Fibroblast of the aortic adventitia (primary cell): ENCODE data around the gene ZNF598. TPM values are rescaled to one million over a fixed set of nuclear protein-coding genes. Genes with fewer than 3 reads are reported as not detected.

Experiments
- DNase-seq: peaks from one replicate; pipeline ENCODE4 v3.0.0-alpha.2; 2010; ENCODE audit warnings: low read depth
- H3K4me3 ChIP-seq: 2 replicates; pipeline ENCODE4 v1.5.1; 2011; ENCODE audit warnings: low read depth, mild to moderate bottlenecking, control low read depth, low read length, moderate library complexity
- total RNA-seq: library from RNA; depleted of rRNA; stranded (reverse); fragments of >200 nt; gene quantifications from 2 replicates; pipeline ENCODE4 v1.2.3, GENCODE V29; 2012; ENCODE audit warnings: low replicate concordance
- TF ChIP-seq, protein P1 (sequence below): IDR thresholded peaks from 2 replicates; pipeline ENCODE4 v1.5.1; 2011; ENCODE audit warnings: mild to moderate bottlenecking, low read length, control low read depth, inconsistent platforms; ENCODE audit not compliant: insufficient read depth

Gene ZNF598
- total RNA-seq, 1 donor: 18.8 TPM

DNA sequence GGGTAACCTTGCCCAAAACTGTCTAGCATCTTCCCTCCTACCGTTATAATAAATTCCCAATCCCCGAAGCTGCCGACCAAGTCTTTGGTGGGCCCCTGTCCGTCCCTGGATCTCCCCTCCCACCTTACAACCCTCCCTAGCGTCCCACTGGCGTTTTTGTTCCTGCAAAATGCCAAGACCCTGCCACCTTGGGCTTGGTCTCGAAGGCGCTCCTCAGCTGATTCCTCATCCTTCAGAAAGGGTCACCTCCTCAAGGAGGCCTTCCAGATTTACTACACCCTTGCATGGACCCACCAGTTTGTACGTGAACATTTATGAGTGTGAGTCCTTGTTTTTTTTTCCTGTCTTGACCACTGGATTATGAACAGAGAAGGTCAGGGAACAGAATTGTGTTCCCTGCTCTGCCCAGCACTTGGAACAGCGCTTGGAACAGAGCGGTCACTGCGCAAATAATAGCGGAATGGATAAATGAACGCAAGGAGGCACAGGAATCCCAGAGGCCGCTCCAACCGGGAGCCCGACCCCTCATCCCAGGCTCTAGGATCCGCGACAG lies 26.6 kb downstream of the ZNF598 start:
- DNase-seq: no peak
- TF ChIP-seq, protein P1, sequence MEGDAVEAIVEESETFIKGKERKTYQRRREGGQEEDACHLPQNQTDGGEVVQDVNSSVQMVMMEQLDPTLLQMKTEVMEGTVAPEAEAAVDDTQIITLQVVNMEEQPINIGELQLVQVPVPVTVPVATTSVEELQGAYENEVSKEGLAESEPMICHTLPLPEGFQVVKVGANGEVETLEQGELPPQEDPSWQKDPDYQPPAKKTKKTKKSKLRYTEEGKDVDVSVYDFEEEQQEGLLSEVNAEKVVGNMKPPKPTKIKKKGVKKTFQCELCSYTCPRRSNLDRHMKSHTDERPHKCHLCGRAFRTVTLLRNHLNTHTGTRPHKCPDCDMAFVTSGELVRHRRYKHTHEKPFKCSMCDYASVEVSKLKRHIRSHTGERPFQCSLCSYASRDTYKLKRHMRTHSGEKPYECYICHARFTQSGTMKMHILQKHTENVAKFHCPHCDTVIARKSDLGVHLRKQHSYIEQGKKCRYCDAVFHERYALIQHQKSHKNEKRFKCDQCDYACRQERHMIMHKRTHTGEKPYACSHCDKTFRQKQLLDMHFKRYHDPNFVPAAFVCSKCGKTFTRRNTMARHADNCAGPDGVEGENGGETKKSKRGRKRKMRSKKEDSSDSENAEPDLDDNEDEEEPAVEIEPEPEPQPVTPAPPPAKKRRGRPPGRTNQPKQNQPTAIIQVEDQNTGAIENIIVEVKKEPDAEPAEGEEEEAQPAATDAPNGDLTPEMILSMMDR: no peak
- H3K4me3 ChIP-seq: peak overlapping the region; percentile 76

DNA sequence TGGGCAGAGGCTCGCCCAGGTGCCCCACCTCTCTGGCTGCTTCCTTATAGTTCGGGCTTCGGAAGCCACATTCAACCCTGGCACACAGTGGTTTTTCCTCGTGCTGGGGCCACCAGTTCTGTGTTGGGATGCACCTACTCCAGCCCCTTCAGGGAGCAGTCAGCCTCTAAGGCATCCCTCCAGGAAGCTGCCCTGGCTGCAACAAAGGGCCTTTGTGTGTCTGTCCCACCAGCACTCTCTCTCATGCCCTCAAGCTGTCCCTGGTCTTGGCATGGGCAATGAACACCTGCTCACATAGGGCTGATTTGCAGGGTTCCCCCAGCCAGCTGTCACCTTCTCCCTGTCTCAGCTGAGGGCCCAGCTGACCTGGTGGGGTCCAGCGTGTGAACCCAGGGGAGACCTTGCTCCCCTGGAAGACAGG lies 27.6 kb downstream of the ZNF598 start:
- no peak overlapping the region for H3K4me3 ChIP-seq
- no peak for DNase-seq
- TF ChIP-seq, protein P1: no peak

DNA sequence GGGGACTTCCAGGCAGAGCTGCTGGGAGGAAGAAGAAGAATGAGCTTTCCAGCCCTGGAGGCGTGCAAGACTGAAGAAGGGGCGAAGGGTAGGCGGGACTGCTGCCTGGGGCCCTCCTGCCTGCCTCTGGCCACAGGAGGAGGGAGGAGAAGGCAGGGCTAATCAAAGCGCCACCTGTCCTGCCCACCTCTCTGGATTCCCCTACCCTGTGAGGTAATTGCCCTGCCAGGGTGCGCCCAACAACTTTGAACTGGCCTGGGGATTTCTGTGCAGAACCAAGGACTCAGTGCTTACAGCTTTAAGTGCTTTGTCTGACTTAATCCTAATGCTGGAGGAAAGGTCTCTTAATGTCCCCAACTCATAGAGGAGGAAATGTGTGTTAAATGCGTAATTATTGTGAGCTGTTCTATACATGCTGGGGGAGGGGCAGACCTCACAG lies 28.2 kb downstream of the ZNF598 start, which contains the start of gene NOXO1:
Gene NOXO1, minus strand, starts transcription at position 72 of the 439 bp plus-strand sequence. CDS start 290 bp downstream, outside the sequence.
- no peak for DNase-seq
- TF ChIP-seq, protein P1: no peak
- H3K4me3 ChIP-seq: no peak within 1 kb of the TSS

DNA sequence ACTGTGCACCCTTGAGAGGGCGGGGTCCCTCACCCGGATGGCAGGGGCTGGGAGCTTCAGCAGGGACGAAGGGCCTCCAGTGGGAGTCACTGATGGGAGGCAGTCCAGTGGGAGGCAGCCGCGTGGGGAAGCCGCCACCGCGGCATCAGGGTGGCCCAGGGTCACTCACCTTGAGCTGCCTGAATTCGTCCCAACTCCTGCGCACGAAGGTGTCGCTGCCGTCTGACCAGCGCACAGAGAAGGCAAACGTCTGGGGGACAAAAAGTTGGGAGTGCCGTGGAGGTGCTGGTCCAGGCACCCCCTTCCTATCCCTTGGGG lies 28.9 kb downstream of the ZNF598 start:
- TF ChIP-seq, protein P1: no peak
- no peak for DNase-seq
- H3K4me3 ChIP-seq: no peak overlapping the region

DNA sequence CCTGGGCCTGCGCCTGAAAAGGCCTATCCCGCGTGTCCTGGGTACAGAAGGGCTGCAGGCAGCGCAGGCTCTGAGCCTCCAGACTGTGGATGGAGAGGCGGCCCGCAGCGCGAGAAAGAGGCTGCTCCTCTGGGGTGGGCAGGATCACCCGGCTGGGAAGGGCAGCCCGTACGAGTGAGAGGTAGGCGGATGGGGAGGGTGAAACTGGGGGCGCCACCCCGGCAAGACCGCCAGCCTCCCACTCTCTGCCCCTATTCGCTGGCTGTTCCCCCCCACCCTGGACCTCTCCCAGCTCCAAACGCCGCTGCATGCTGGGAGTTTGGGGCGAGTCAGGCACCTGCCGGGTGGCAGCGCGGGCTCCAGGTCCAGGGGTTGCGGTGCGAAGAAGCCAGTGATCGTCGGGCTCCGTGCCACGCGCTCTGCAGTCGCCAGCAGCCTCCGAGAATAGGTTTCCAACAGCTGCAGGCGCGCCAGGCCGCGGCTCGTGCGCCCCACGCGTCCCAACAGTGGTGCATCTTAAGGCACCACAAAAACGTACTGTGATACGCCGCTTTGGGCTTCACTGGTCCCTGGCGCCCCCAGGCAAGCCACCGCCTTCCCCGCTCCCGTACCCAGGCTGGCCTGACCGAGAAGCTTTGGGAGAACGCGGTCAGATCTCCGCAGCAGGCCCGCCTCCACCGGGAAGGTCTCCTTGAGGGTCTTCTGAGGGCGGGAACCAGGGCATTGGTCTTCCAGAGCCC lies 29.4 kb downstream of the ZNF598 start:
- TF ChIP-seq, protein P1: no peak
- no peak for DNase-seq
- no peak overlapping the region for H3K4me3 ChIP-seq

DNA sequence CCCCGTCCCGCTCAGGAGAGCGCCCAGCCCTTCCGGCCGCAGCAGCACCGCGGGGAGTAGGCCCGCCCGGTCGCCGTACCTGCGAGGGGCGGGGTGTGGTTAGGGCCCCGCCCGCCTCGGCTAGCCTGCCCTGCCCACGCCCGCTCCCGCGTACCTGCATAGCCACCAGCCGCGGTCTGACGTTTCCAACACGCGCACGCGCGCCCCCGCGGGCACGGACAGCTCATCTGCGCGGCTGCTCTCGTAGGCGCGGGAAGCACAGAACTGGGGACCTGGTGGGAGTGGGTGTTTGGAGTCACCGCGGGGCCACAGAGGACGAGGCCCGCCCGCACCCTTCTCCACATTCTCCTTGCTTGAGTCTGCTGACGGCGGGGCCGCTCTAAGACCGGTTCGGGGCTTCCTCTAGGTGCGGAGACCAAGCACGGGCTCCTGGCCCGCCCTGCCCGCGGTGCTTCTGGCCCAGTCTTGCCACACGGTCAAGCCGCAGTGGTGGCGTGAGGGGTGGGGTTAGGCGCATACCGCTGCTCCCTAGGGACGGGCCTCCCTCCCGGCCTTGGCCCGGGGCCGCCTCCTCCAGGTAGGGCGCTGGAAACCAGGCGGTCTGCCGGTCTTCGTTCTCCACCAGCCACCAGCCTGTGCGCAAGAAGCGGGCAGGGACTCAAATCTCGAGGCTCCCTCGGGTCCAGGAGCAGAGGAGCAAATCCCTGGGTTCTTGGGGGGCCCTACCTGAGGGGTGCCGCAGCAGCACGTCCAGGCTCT lies 30.2 kb downstream of the ZNF598 start:
- H3K4me3 ChIP-seq: no peak overlapping the region
- TF ChIP-seq, protein P1: no peak
- DNase-seq: no peak
